Measurements from ENCODE around the gene FRAT2. TPM values are rescaled to one million over a fixed set of nuclear protein-coding genes. Genes with fewer than 3 reads are reported as not detected.

Gene FRAT2
- total RNA-seq, 2 donors from 2014 or later = 4.9 to 7.6 TPM

GRCh38 chr10:97331153-97331703 lies 3.3 kb downstream of the FRAT2 start:
- intact Hi-C loops (cut with DNase I) = loop anchor here (5.0 to 10.0 kb wide), 2 partner anchors 39 to 46 kb away; partner anchors contain the start of gene ARHGAP19 (in 1 of the 2)
- DNase-seq = no peak

GRCh38 chr10:97329766-97330165 lies 4.8 kb downstream of the FRAT2 start:
- intact Hi-C loops (cut with DNase I) = loop anchor here (5.0 to 10.0 kb wide), 2 partner anchors 37 to 45 kb away; partner anchors contain the start of gene ARHGAP19 (in 1 of the 2)
- no peak for ATAC-seq

More at GRCh38 chr10:97331153-97331703, 3.3 kb downstream of the FRAT2 start:
- no peak for ATAC-seq

GRCh38 chr10:97328646-97329453 lies 5.7 kb downstream of the FRAT2 start:
- intact Hi-C loops (cut with DNase I) = no loop called here
- no peak for DNase-seq
- no peak for ATAC-seq

More at GRCh38 chr10:97329766-97330165, 4.8 kb downstream of the FRAT2 start:
- no peak for DNase-seq

- intact Hi-C loops (cut with DNase I) = no loop called here
- ATAC-seq = no peak
- DNase-seq = no peak
Measured at GRCh38 chr10:97327348-97328294, 6.9 kb downstream of the FRAT2 start.

GRCh38 chr10:97325754-97326153 lies 8.8 kb downstream of the FRAT2 start:
- intact Hi-C loops (cut with DNase I) = no loop called here
- DNase-seq (no peak), ATAC-seq (no peak)

- no peak for ATAC-seq
- intact Hi-C loops (cut with DNase I) = no loop called here
- DNase-seq = no peak
Measured at GRCh38 chr10:97323501-97323900, 11.0 kb downstream of the FRAT2 start.

GRCh38 chr10:97321804-97322190 lies 12.7 kb downstream of the FRAT2 start:
- intact Hi-C loops (cut with DNase I) = no loop called here
- DNase-seq (no peak), ATAC-seq (no peak)

GRCh38 chr10:97321032-97321803 lies 13.3 kb downstream of the FRAT2 start:
- DNase-seq (peak; percentile 44), ATAC-seq (peak in 1 of 2 donors; percentile 5)
- intact Hi-C loops (cut with DNase I) = no loop called here

- ATAC-seq = no peak
- DNase-seq = peak; percentile 26
- intact Hi-C loops (cut with DNase I) = no loop called here
Measured at GRCh38 chr10:97320480-97321031, 14.0 kb downstream of the FRAT2 start.

GRCh38 chr10:97319671-97320479 lies 14.7 kb downstream of the FRAT2 start:
- intact Hi-C loops (cut with DNase I) = no loop called here

GRCh38 chr10:97318772-97319651 lies 15.5 kb downstream of the FRAT2 start, which contains the start of gene FRAT1:
Gene FRAT1 (plus strand): TSS chr10:97319271. CDS start chr10:97319454, 183 bp downstream.
- ATAC-seq (peak; percentile 90 to 92), DNase-seq (peak; percentile 93)
- intact Hi-C loops (cut with DNase I) = no loop called here

More at GRCh38 chr10:97319671-97320479, 14.7 kb downstream of the FRAT2 start:
- ATAC-seq (peak; percentile 32 to 36), DNase-seq (peak; percentile 66)

- ATAC-seq = no peak
- intact Hi-C loops (cut with DNase I) = no loop called here
- no peak for DNase-seq
Measured at GRCh38 chr10:97314671-97315070, 19.9 kb downstream of the FRAT2 start.

GRCh38 chr10:97312897-97313296 lies 21.6 kb downstream of the FRAT2 start:
- no peak for ATAC-seq
- intact Hi-C loops (cut with DNase I) = no loop called here
- DNase-seq = no peak

GRCh38 chr10:97311111-97311626 lies 23.4 kb downstream of the FRAT2 start:
- intact Hi-C loops (cut with DNase I) = no loop called here
- DNase-seq = no peak
- ATAC-seq = no peak

GRCh38 chr10:97307866-97308780 lies 26.4 kb downstream of the FRAT2 start:
- DNase-seq = no peak
- ATAC-seq = peak in 1 of 2 donors; percentile 17
- intact Hi-C loops (cut with DNase I) = no loop called here
